Stimulated activated CD4-positive, alpha-beta T cell treated with anti-CD3 and anti-CD28 coated beads, TNF-alpha, amount 100 ng/mL, for 48 hours (primary cell): ENCODE measurements around the gene MOXD1.

Experiments used
- DNase-seq, 3 donors: peaks; one replicate each; pipeline ENCODE4 v3.0.0-alpha.2; 2020; ENCODE audit warnings: low read depth in 3 of 3

Gene MOXD1

GRCh38 chr6:132400883-132401617 is at the start of gene MOXD1:
MOXD1 (minus strand) TSS chr6:132401475; CDS start chr6:132401426, 49 bp downstream.
- no peak for DNase-seq

GRCh38 chr6:132446855-132447241 is 45.6 kb upstream of the MOXD1 start:
- no peak for DNase-seq

GRCh38 chr6:132446141-132446854 is 45.0 kb upstream of the MOXD1 start:
- no peak for DNase-seq

- DNase-seq = no peak
These were observed 44.1 kb upstream of the MOXD1 start for GRCh38 chr6:132445201-132445951.

GRCh38 chr6:132443206-132443605 is 41.9 kb upstream of the MOXD1 start:
- no peak for DNase-seq

GRCh38 chr6:132430110-132430509 is 28.8 kb upstream of the MOXD1 start:
- DNase-seq = no peak

- DNase-seq = no peak
These were observed 23.9 kb upstream of the MOXD1 start for GRCh38 chr6:132425176-132425575.

GRCh38 chr6:132423839-132424238 is 22.6 kb upstream of the MOXD1 start:
- no peak for DNase-seq

GRCh38 chr6:132418235-132418965 is 17.1 kb upstream of the MOXD1 start:
- DNase-seq = no peak

- DNase-seq = no peak
These were observed 13.5 kb upstream of the MOXD1 start for GRCh38 chr6:132414761-132415160.

- no peak for DNase-seq
These were observed 13.0 kb upstream of the MOXD1 start for GRCh38 chr6:132414322-132414721.

- no peak for DNase-seq
These were observed 12.2 kb upstream of the MOXD1 start for GRCh38 chr6:132413499-132413802.

GRCh38 chr6:132412656-132413498 is 11.6 kb upstream of the MOXD1 start:
- no peak for DNase-seq

- no peak for DNase-seq
These were observed 10.0 kb upstream of the MOXD1 start for GRCh38 chr6:132411296-132411695.

GRCh38 chr6:132410830-132411229 is 9.6 kb upstream of the MOXD1 start:
- no peak for DNase-seq

GRCh38 chr6:132405143-132405915 is 4.1 kb upstream of the MOXD1 start:
- no peak for DNase-seq

GRCh38 chr6:132404736-132405135 is 3.5 kb upstream of the MOXD1 start:
- DNase-seq = no peak

- no peak for DNase-seq
These were observed 3.1 kb upstream of the MOXD1 start for GRCh38 chr6:132404330-132404729.

- DNase-seq = no peak
These were observed 477 bp upstream of the MOXD1 start for GRCh38 chr6:132401618-132402285.

GRCh38 chr6:132400555-132400882 is 756 bp downstream of the MOXD1 start:
- no peak for DNase-seq
